ENCODE results near the gene NLRP3.
"Not testable (repeated sequence)": the region's sequence is repeated elsewhere in the genome, so short reads cannot be mapped to it uniquely, and the experiment has no call there.

Gene NLRP3

GRCh38 chr1:247469141-247469535 is 53.2 kb downstream of the NLRP3 start (continued):
- TF ChIP-seq HIC1 (tag by site-specific recombination; IDR thresholded peaks at IDR 0.05) (no peak), ZNF701 (tag by site-specific recombination; IDR thresholded peaks at IDR 0.05) (no peak), ZNF214 (tag by site-specific recombination; IDR thresholded peaks at IDR 0.05; ENCODE audit: borderline replicate concordance) (no peak)

GRCh38 chr1:247470942-247471429 is 55.0 kb downstream of the NLRP3 start:
- H3K4me1 ChIP-seq (ENCODE audit: control insufficient read depth, insufficient read depth, low read length); H3K4me3 ChIP-seq (ENCODE audit: low read depth, low read length); POLR2A ChIA-PET; H3K27ac ChIP-seq (ENCODE audit: extremely low read depth, low read depth, low read length); CTCF ChIA-PET; H3K36me3 ChIP-seq (ENCODE audit: control insufficient read depth in 2 of 2, insufficient read depth in 1 of 2, low read length in 2 of 2); H3K9me3 ChIP-seq (ENCODE audit: control insufficient read depth, insufficient read depth, low read depth, low read length): not testable (repeated sequence)

GRCh38 chr1:247471445-247472016 is 55.6 kb downstream of the NLRP3 start:
- H3K4me3 ChIP-seq (ENCODE audit: low read depth, low read length), result no peak overlapping the region
- ChIA-PET CTCF (no interaction called here), POLR2A (no interaction called here)
- TF ChIP-seq ZNF146 (tag by site-specific recombination; IDR thresholded peaks at IDR 0.05) (no peak), YY2 (tag by site-specific recombination; IDR thresholded peaks at IDR 0.05) (no peak), PRDM1 (tag by site-specific recombination; IDR thresholded peaks at IDR 0.05) (no peak), ZNF292 (tag by site-specific recombination; IDR thresholded peaks at IDR 0.05; ENCODE audit: borderline replicate concordance, low read depth) (no peak), SALL2 (tag by site-specific recombination; IDR thresholded peaks at IDR 0.05; ENCODE audit: borderline replicate concordance) (no peak), SP3 (tag by site-specific recombination; IDR thresholded peaks at IDR 0.05) (no peak)
- no peaks in the 10 kb centered on the region for H3K4me1 ChIP-seq (ENCODE audit: control insufficient read depth, insufficient read depth, low read length)
- H3K36me3 ChIP-seq (ENCODE audit: control insufficient read depth in 2 of 2, insufficient read depth in 1 of 2, low read length in 2 of 2), result no peaks in the 10 kb centered on the region
- H3K27ac ChIP-seq (ENCODE audit: extremely low read depth, low read depth, low read length), result no peak overlapping the region
- H3K9me3 ChIP-seq (ENCODE audit: control insufficient read depth, insufficient read depth, low read depth, low read length), result no peaks in the 10 kb centered on the region

GRCh38 chr1:247472035-247472434 is 56.1 kb downstream of the NLRP3 start:
- ChIA-PET CTCF (no interaction called here), POLR2A (no interaction called here)
- Histone ChIP-seq H3K36me3 (ENCODE audit: control insufficient read depth in 2 of 2, insufficient read depth in 1 of 2, low read length in 2 of 2) (no peaks in the 10 kb centered on the region), H3K4me3 (ENCODE audit: low read depth, low read length) (no peak overlapping the region), H3K4me1 (ENCODE audit: control insufficient read depth, insufficient read depth, low read length) (no peaks in the 10 kb centered on the region), H3K9me3 (ENCODE audit: control insufficient read depth, insufficient read depth, low read depth, low read length) (no peaks in the 10 kb centered on the region), H3K27ac (ENCODE audit: extremely low read depth, low read depth, low read length) (no peak overlapping the region)
- no peak for TF ChIP-seq ZNF266 (tag by site-specific recombination; IDR thresholded peaks at IDR 0.05; ENCODE audit: low read depth)
- no peak for TF ChIP-seq ZNF549 (tag by site-specific recombination; IDR thresholded peaks at IDR 0.05)
- TF ChIP-seq ZSCAN16 (tag by site-specific recombination; IDR thresholded peaks at IDR 0.05), result no peak
- no peak for TF ChIP-seq ZNF184 (tag by site-specific recombination; IDR thresholded peaks at IDR 0.05)
- TF ChIP-seq ZNF558 (tag by site-specific recombination; IDR thresholded peaks at IDR 0.05), result no peak

- Histone ChIP-seq H3K27ac (ENCODE audit: extremely low read depth, low read depth, low read length) (no peak overlapping the region), H3K9me3 (ENCODE audit: control insufficient read depth, insufficient read depth, low read depth, low read length) (no peaks in the 10 kb centered on the region), H3K4me3 (ENCODE audit: low read depth, low read length) (no peak overlapping the region), H3K36me3 (ENCODE audit: control insufficient read depth in 2 of 2, insufficient read depth in 1 of 2, low read length in 2 of 2) (no peaks in the 10 kb centered on the region), H3K4me1 (ENCODE audit: control insufficient read depth, insufficient read depth, low read length) (no peaks in the 10 kb centered on the region)
- ChIA-PET CTCF (no interaction called here), POLR2A (no interaction called here)
- TF ChIP-seq ZNF488 (tag by site-specific recombination; IDR thresholded peaks at IDR 0.05) (no peak), CTCF (tag by site-specific recombination; IDR thresholded peaks at IDR 0.05) (no peak), KLF1 (tag by site-specific recombination; IDR thresholded peaks at IDR 0.05) (no peak), ZNF670 (tag by site-specific recombination; IDR thresholded peaks at IDR 0.05; ENCODE audit: low read depth) (no peak), ZSCAN30 (tag by site-specific recombination; IDR thresholded peaks at IDR 0.05) (no peak), ZNF548 (tag by site-specific recombination; IDR thresholded peaks at IDR 0.05) (no peak), ZNF433 (tag by site-specific recombination; IDR thresholded peaks at IDR 0.05; ENCODE audit: low read depth) (no peak), ZNF404 (tag by site-specific recombination; IDR thresholded peaks at IDR 0.05) (no peak), ZNF112 (tag by site-specific recombination; IDR thresholded peaks at IDR 0.05) (no peak), YY1 (tag by site-specific recombination; IDR thresholded peaks at IDR 0.05) (no peak)
These were observed 58.4 kb downstream of the NLRP3 start for GRCh38 chr1:247474367-247474766.

Data from HEK293 (cell line).